Body of pancreas (tissue), 4 donors: ENCODE results near the gene CXCL11. TPM values are rescaled to one million over a fixed set of nuclear protein-coding genes. Genes with fewer than 3 reads are reported as not detected.

Source experiments
- ATAC-seq: fragments of 150-250 bp; one replicate; pipeline ENCODE4 v1.9.1; 2016
- DNase-seq, 4 donors: peaks; one replicate each; pipeline ENCODE4 v3.0.0-alpha.2; 2019
- H3K27ac ChIP-seq, 4 donors: fragments of 200-600 bp; sonication (generic); 1 replicate in 3 of 4; 2 replicates in 1 of 4; pipeline versions ENCODE4 v1.5.1 to v1.6.1; 2016 to 2019; ENCODE audit warnings: mild to moderate bottlenecking in 1 of 4, mixed read lengths in 1 of 4, moderate library complexity in 1 of 4
- H3K27me3 ChIP-seq, 2 donors: fragments of 200-600 bp; sonication (generic); one replicate each; pipeline ENCODE4 v1.6.0; 2016; ENCODE audit warnings: mild to moderate bottlenecking in 1 of 2
- H3K36me3 ChIP-seq, 2 donors: fragments of 200-600 bp; sonication (generic); replicated peaks in 1 of 2; 2 replicates each; pipeline ENCODE4 v1.5.1; 2016; ENCODE audit warnings: low read depth in 2 of 2; ENCODE audit not compliant: insufficient read depth in 1 of 2
- H3K4me1 ChIP-seq: fragments of 200-600 bp; sonication (generic); one replicate; pipeline ENCODE4 v1.6.0; 2016
- H3K4me3 ChIP-seq, 2 donors: fragments of 200-600 bp; sonication (generic); 1 replicate in 1 of 2; 2 replicates in 1 of 2; pipeline ENCODE4 v1.5.1; 2016 to 2019
- H3K9me3 ChIP-seq, 3 donors: fragments of 200-600 bp; sonication (generic); 1 replicate in 2 of 3; 2 replicates in 1 of 3; pipeline ENCODE4 v1.5.1; 2016
- POLR2A ChIP-seq, 3 donors: fragments of 450-650 bp; IDR thresholded peaks; one replicate each; pipeline ENCODE4 v1.6.1; 2016; ENCODE audit warnings: antibody characterized with exemption in 3 of 3, mild to moderate bottlenecking in 2 of 3
- WGBS, 2 donors: methylation state at CpG; one replicate each; pipeline ENCODE4 v1.1.5; 2017; 5-methylcytosine and 5-hydroxymethylcytosine counted together
- intact Hi-C: fragments of 100-400 bp; cut with DNase I; formaldehyde crosslinking; loops from one replicate; pipeline ENCODE4 v1.15.1; 2023
- total RNA-seq, 2 donors: library from RNA; depleted of rRNA; stranded (reverse); fragments of >200 nt; gene quantifications; one replicate each; pipeline ENCODE4 v1.1.0, GENCODE V29; 2016
- TF ChIP-seq, protein P1 (sequence below), 7 experiments: fragments of 450-650 bp in 4 of 7; fragments of 200-600 bp in 3 of 7; sonication (generic) in 3 of 7; IDR thresholded peaks; one replicate each; pipeline ENCODE4 v1.5.1; 2016 to 2019; ENCODE audit warnings: antibody characterized with exemption in 7 of 7

Gene CXCL11
- total RNA-seq, 2 donors from 2014 or later: 0.52 TPM; not detected in 1

DNA sequence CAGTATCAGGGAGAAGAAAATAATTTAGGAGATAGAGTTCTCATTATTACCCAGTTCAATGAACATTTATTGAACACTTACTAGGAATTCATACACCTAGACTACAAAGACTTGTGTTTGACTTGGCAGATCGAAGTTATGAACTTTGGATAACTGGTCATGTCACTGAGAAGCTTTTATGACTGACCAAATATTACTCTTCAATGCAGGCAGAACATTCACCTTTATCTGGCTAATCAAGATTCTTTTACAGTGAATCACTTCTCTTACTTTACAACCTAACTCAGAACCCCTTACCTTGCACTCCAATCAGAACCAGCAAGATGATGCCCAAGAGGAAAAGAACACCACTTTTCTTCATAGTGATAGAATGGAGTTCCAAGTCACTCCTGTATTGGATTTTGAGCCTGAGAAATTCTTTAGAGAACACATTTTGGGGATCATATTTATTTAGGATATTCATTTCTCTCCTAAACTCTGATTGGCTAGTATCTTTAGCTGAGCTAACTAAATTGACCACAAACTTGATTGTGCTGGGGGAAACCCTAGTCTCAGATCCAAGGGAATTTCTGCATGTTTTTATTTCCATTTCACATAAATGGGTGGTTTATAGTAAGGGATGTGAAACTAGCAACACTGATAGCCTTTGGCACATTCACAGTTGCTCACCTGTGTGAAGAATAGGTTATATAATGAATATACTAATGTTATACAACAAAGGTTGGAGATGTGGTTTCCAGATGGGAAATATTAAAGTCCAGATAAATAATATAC lies 28.6 kb downstream of the CXCL11 start, which contains the start of gene CXCL9:
Gene CXCL9 (minus strand): TSS at position 421 of the 774 bp plus-strand sequence. CDS start 60 bp downstream, at position 361.
- H3K4me1 ChIP-seq: no peaks in the 10 kb centered on the region
- no peak within 1 kb of the TSS for H3K4me3 ChIP-seq
- 16 to 48% methylated on average over 1 of the region's 1 CpG for WGBS, 2 donors
- H3K27me3 ChIP-seq: no peaks in the 10 kb centered on the region
- H3K36me3 ChIP-seq: no peaks in the 10 kb centered on the region
- ATAC-seq (peak; percentile 75), DNase-seq (no peak)
- intact Hi-C loops: no loop called here
- no peaks in the 10 kb centered on the region for H3K9me3 ChIP-seq
- no peak within 1 kb of the TSS for H3K27ac ChIP-seq
- TF ChIP-seq POLR2A (IDR thresholded peaks at IDR 0.05): no peak
- TF ChIP-seq, protein P1, sequence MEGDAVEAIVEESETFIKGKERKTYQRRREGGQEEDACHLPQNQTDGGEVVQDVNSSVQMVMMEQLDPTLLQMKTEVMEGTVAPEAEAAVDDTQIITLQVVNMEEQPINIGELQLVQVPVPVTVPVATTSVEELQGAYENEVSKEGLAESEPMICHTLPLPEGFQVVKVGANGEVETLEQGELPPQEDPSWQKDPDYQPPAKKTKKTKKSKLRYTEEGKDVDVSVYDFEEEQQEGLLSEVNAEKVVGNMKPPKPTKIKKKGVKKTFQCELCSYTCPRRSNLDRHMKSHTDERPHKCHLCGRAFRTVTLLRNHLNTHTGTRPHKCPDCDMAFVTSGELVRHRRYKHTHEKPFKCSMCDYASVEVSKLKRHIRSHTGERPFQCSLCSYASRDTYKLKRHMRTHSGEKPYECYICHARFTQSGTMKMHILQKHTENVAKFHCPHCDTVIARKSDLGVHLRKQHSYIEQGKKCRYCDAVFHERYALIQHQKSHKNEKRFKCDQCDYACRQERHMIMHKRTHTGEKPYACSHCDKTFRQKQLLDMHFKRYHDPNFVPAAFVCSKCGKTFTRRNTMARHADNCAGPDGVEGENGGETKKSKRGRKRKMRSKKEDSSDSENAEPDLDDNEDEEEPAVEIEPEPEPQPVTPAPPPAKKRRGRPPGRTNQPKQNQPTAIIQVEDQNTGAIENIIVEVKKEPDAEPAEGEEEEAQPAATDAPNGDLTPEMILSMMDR (IDR thresholded peaks at IDR 0.05): no peak

DNA sequence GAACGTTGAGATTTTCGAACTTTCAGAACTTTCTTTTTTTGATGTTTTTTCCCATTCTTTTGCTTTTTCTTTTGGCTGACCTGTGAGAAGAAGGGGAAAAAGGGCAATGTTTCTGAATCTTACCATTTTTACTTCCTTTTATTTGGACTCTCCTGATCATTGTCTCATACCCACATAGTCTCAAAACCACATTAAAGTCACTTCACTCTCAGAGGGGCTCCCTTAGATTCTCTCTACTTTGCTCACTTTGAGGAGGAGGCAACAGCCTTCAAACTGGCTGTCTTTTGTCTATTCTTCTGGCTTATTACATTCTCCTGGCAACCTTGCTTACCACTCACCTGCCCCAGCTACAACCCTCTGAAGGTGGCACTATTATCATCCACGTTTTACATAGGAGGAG lies 32.2 kb downstream of the CXCL11 start:
- intact Hi-C loops: no loop called here
- WGBS, 2 donors: 75 to 83% methylated on average over 3 of the region's 3 CpGs
- H3K36me3 ChIP-seq: no peaks in the 10 kb centered on the region

DNA sequence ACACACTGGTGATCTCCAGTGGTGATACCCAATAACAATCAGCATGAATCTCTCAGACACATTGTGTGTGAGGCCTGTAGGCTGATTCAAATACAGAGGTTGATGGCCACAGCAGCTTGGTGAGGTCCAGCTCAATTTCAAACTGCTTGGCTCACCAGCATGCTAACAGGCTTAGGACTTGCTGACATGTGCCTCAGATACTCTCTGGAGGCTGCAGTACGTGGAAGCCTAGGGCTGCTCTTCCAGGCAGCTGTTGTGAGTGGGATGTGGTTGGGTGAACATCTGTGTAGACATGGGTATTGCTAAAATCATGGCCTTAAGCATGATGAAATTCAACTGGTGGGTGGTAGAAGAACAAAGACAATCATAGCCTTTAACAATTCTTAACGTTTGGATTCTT lies 32.8 kb downstream of the CXCL11 start:
- H3K27ac ChIP-seq: no peak overlapping the region
- 54 to 59% methylated on average over 2 of the region's 2 CpGs for WGBS, 2 donors
- no peaks in the 10 kb centered on the region for H3K27me3 ChIP-seq
- TF ChIP-seq, protein P1 (IDR thresholded peaks at IDR 0.05): no peak
- TF ChIP-seq POLR2A (IDR thresholded peaks at IDR 0.05): no peak
- no peak overlapping the region for H3K4me3 ChIP-seq
- intact Hi-C loops: no loop called here
- H3K36me3 ChIP-seq: no peaks in the 10 kb centered on the region
- peaks cover 7% of the 10 kb centered on the region for H3K4me1 ChIP-seq
- DNase-seq: no peak
- ATAC-seq: no peak
- no peaks in the 10 kb centered on the region for H3K9me3 ChIP-seq

More for the DNA sequence above, 32.2 kb downstream of the CXCL11 start:
- H3K4me1 ChIP-seq: peaks cover 7% of the 10 kb centered on the region
- no peak overlapping the region for H3K4me3 ChIP-seq
- TF ChIP-seq, protein P1 (IDR thresholded peaks at IDR 0.05): no peak
- TF ChIP-seq POLR2A (IDR thresholded peaks at IDR 0.05): no peak
- H3K9me3 ChIP-seq: no peaks in the 10 kb centered on the region
- DNase-seq (no peak), ATAC-seq (no peak)
- H3K27me3 ChIP-seq: no peaks in the 10 kb centered on the region
- no peak overlapping the region for H3K27ac ChIP-seq

DNA sequence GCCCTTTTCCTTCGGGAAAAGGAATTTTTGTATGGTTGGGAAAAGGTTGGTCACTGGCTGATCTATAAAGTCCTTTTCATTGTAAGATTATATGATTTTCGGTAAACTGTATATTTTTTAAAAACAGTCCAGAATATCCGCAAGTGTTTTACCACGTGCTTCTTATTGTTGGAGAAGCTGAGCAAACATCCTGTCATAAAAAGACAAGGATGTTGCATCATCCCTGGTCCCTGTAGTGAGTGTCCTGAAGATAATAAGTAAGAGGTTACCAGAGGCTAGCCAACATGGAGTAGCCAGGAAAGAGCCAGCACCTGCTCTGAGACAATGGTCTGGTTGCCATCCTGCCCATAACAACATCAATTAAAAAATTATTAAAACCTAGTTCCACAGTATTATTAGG lies 33.7 kb downstream of the CXCL11 start:
- Histone ChIP-seq H3K27ac (no peak overlapping the region), H3K4me1 (peaks cover 7% of the 10 kb centered on the region), H3K4me3 (no peak overlapping the region), H3K36me3 (no peaks in the 10 kb centered on the region), H3K27me3 (no peaks in the 10 kb centered on the region), H3K9me3 (no peaks in the 10 kb centered on the region)
- TF ChIP-seq, protein P1 (IDR thresholded peaks at IDR 0.05): no peak
- no peak for TF ChIP-seq POLR2A (IDR thresholded peaks at IDR 0.05)
- no peak for ATAC-seq
- intact Hi-C loops: no loop called here
- no peak for DNase-seq
- WGBS, 2 donors: 76% methylated on average over 4 of the region's 4 CpGs

DNA sequence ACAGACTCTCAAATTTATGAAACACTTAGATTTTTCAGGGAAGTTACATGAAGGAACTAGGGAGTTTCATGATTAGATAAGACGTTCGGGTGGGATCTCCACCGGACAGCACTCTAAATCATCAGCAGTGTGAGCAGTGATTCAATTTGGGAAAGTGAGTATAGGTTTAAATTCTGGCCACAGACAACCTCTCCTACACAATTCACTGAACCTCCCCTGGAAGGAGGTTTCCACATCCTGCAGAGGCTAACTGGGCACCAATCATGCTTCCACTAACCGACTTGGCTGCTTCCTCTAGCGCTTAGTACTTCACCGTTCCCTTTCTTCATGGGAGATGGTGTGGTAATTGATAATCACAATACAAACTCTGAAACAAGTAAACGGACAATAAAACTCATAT lies 34.2 kb downstream of the CXCL11 start:
- Histone ChIP-seq H3K4me3 (no peak overlapping the region), H3K4me1 (peaks cover 7% of the 10 kb centered on the region), H3K9me3 (no peaks in the 10 kb centered on the region), H3K27me3 (no peaks in the 10 kb centered on the region), H3K36me3 (no peaks in the 10 kb centered on the region), H3K27ac (no peak overlapping the region)
- no peak for DNase-seq
- TF ChIP-seq POLR2A (IDR thresholded peaks at IDR 0.05): no peak
- TF ChIP-seq, protein P1 (IDR thresholded peaks at IDR 0.05): no peak
- 72 to 80% methylated on average over 7 of the region's 7 CpGs for WGBS, 2 donors
- intact Hi-C loops: no loop called here
- no peak for ATAC-seq
